Neural crest cell (in vitro differentiated cells): ENCODE measurements around the gene CD80. TPM values are rescaled to one million over a fixed set of nuclear protein-coding genes. Genes with fewer than 3 reads are reported as not detected.

Experiments used
- DNase-seq: peaks from one replicate; pipeline ENCODE4 v3.0.0; 2021; ENCODE audit warnings: low read depth, mixed read lengths, low spot score
- H3K27ac Mint-ChIP-seq: one replicate; pipeline ENCODE4 v1.8.0; 2021; ENCODE audit warnings: mild to moderate bottlenecking, mixed read lengths; ENCODE audit not compliant: unreplicated experiment
- H3K27me3 Mint-ChIP-seq: 2 replicates; pipeline ENCODE4 v1.8.0; 2021; ENCODE audit warnings: low read depth, mild to moderate bottlenecking, mixed read lengths
- H3K36me3 Mint-ChIP-seq: 2 replicates; pipeline ENCODE4 v1.8.0; 2021; ENCODE audit warnings: low read depth, mild to moderate bottlenecking, mixed read lengths
- H3K4me1 Mint-ChIP-seq: 2 replicates; pipeline ENCODE4 v1.8.0; 2021; ENCODE audit warnings: mixed read lengths
- H3K4me3 Mint-ChIP-seq: one replicate; pipeline ENCODE4 v1.8.0; 2021; ENCODE audit warnings: mild to moderate bottlenecking, mixed read lengths
- H3K9me3 Mint-ChIP-seq: 2 replicates; pipeline ENCODE4 v1.8.0; 2021; ENCODE audit warnings: mixed read lengths
- CTCF ChIP-seq: fragments of 200-600 bp; sonication (generic); conservative IDR thresholded peaks from 2 replicates; pipeline ENCODE4 v1.5.0; 2021; ENCODE audit warnings: antibody characterized with exemption, mild to moderate bottlenecking
- total RNA-seq: library from RNA; stranded (reverse); gene quantifications from 2 replicates; pipeline ENCODE4 v1.2.1, GENCODE V29; 2021

CD80 gene
- total RNA-seq, 1 donor from 2014 or later: not detected

GRCh38 chr3:119542168-119542767 is 17.1 kb downstream of the CD80 start:
- no peak for DNase-seq
- H3K4me1 Mint-ChIP-seq: no peaks in the 10 kb centered on the region
- no peak for TF ChIP-seq CTCF
- H3K9me3 Mint-ChIP-seq: no peaks in the 10 kb centered on the region
- no peak overlapping the region for H3K4me3 Mint-ChIP-seq
- H3K27ac Mint-ChIP-seq: no peak overlapping the region
- no peaks in the 10 kb centered on the region for H3K27me3 Mint-ChIP-seq
- no peaks in the 10 kb centered on the region for H3K36me3 Mint-ChIP-seq

- no peaks in the 10 kb centered on the region for H3K27me3 Mint-ChIP-seq
- H3K4me1 Mint-ChIP-seq: no peaks in the 10 kb centered on the region
- no peak for TF ChIP-seq CTCF
- H3K36me3 Mint-ChIP-seq: no peaks in the 10 kb centered on the region
- H3K9me3 Mint-ChIP-seq: no peaks in the 10 kb centered on the region
- no peak overlapping the region for H3K4me3 Mint-ChIP-seq
- H3K27ac Mint-ChIP-seq: no peak overlapping the region
- DNase-seq: no peak
Measured at GRCh38 chr3:119541547-119541946, 17.9 kb downstream of the CD80 start.

- Mint-ChIP-seq H3K9me3 (no peaks in the 10 kb centered on the region), H3K36me3 (no peaks in the 10 kb centered on the region), H3K27ac (no peak overlapping the region), H3K4me3 (no peak overlapping the region), H3K27me3 (no peaks in the 10 kb centered on the region), H3K4me1 (no peaks in the 10 kb centered on the region)
- no peak for DNase-seq
- no peak for TF ChIP-seq CTCF
Measured at GRCh38 chr3:119538772-119539171, 20.6 kb downstream of the CD80 start.

GRCh38 chr3:119536757-119537156 is 22.7 kb downstream of the CD80 start:
- Mint-ChIP-seq H3K27ac (no peak overlapping the region), H3K4me3 (no peak overlapping the region), H3K36me3 (no peaks in the 10 kb centered on the region), H3K9me3 (no peaks in the 10 kb centered on the region), H3K4me1 (no peaks in the 10 kb centered on the region), H3K27me3 (no peaks in the 10 kb centered on the region)
- no peak for DNase-seq
- TF ChIP-seq CTCF: no peak

GRCh38 chr3:119534296-119534695 is 25.1 kb downstream of the CD80 start:
- Mint-ChIP-seq H3K4me3 (no peak overlapping the region), H3K27me3 (no peaks in the 10 kb centered on the region), H3K36me3 (no peaks in the 10 kb centered on the region), H3K9me3 (no peaks in the 10 kb centered on the region), H3K27ac (no peak overlapping the region), H3K4me1 (no peaks in the 10 kb centered on the region)
- no peak for TF ChIP-seq CTCF
- DNase-seq: no peak
